HepG2 (cell line): Measurements from ENCODE around the gene SLC12A3. TPM values are rescaled to one million over a fixed set of nuclear protein-coding genes. Genes with fewer than 3 reads are reported as not detected.

Experiments used
- FOSL1 ChIP-seq: sonication (generic); formaldehyde crosslinking; IDR thresholded peaks from 2 replicates; pipeline ENCODE4 v1.9.0; 2021; ENCODE audit warnings: missing genetic modification reagents, borderline replicate concordance
- GTF3A ChIP-seq: sonication (generic); formaldehyde crosslinking; conservative IDR thresholded peaks from 2 replicates; pipeline ENCODE4 v1.4.0; 2020; ENCODE audit warnings: mild to moderate bottlenecking, missing genetic modification reagents
- MIXL1 ChIP-seq: IDR thresholded peaks from 2 replicates; pipeline ENCODE4 v1.6.1; 2016
- NKX3-1 ChIP-seq: sonication (generic); formaldehyde crosslinking; IDR thresholded peaks from 2 replicates; pipeline ENCODE4 v1.5.0; 2020; ENCODE audit warnings: missing genetic modification reagents
- NONO ChIP-seq, 2 experiments: fragments of 450-650 bp in 1 of 2; sonication (generic) in 1 of 2; formaldehyde crosslinking in 1 of 2; IDR thresholded peaks in 1 of 2; conservative IDR thresholded peaks in 1 of 2; 2 replicates each; pipeline versions ENCODE4 v1.6.1 to v1.8.0; 2017 to 2022; ENCODE audit warnings: mild to moderate bottlenecking in 1 of 2, missing genetic modification reagents in 1 of 2, moderate library complexity in 1 of 2
- RFX5 ChIP-seq: IDR thresholded peaks from 2 replicates; pipeline ENCODE4 v1.6.1; 2011; ENCODE audit warnings: low read depth, low read length, improper control_type of control experiment
- SKI ChIP-seq: fragments of 450-650 bp; IDR thresholded peaks from one replicate; pipeline ENCODE4 v1.6.1; 2018; ENCODE audit warnings: mild to moderate bottlenecking; ENCODE audit not compliant: partially characterized antibody
- SMC3 ChIP-seq: IDR thresholded peaks from 2 replicates; pipeline ENCODE4 v1.6.1; 2011; ENCODE audit warnings: low read length, improper control_type of control experiment
- SNAI1 ChIP-seq: sonication (generic); formaldehyde crosslinking; IDR thresholded peaks from 2 replicates; pipeline ENCODE4 v1.5.0; 2020; ENCODE audit warnings: mild to moderate bottlenecking, missing genetic modification reagents, borderline replicate concordance
- TAF15 ChIP-seq: fragments of 200-400 bp; formaldehyde crosslinking; IDR thresholded peaks from one replicate; pipeline ENCODE4 v1.6.1; 2018; ENCODE audit warnings: mild to moderate bottlenecking, low read depth, low read length; ENCODE audit not compliant: poor library complexity, severe bottlenecking
- TBL1XR1 ChIP-seq: fragments of 150-350 bp; IDR thresholded peaks from 2 replicates; pipeline ENCODE4 v1.6.1; 2014; ENCODE audit warnings: borderline replicate concordance, low read length; ENCODE audit not compliant: partially characterized antibody
- ZBTB3 ChIP-seq: sonication (generic); formaldehyde crosslinking; IDR thresholded peaks from 2 replicates; pipeline ENCODE4 v1.4.0; 2020; ENCODE audit warnings: low read depth, mild to moderate bottlenecking, moderate library complexity, missing genetic modification reagents, borderline replicate concordance
- ZBTB44 ChIP-seq: sonication (generic); formaldehyde crosslinking; IDR thresholded peaks from 2 replicates; pipeline ENCODE4 v1.4.0; 2020; ENCODE audit warnings: missing genetic modification reagents
- ZFP37 ChIP-seq: sonication (generic); formaldehyde crosslinking; IDR thresholded peaks from 2 replicates; pipeline ENCODE4 v1.4.0; 2020; ENCODE audit warnings: missing genetic modification reagents, borderline replicate concordance
- ZFP90 ChIP-seq: sonication (generic); formaldehyde crosslinking; IDR thresholded peaks from 2 replicates; pipeline ENCODE4 v1.8.0; 2022; ENCODE audit warnings: missing genetic modification reagents, mild to moderate bottlenecking, inconsistent platforms, borderline replicate concordance
- ZNF414 ChIP-seq: sonication (generic); formaldehyde crosslinking; IDR thresholded peaks from 2 replicates; pipeline ENCODE4 v1.5.0; 2020; ENCODE audit warnings: missing genetic modification reagents
- ZNF614 ChIP-seq: IDR thresholded peaks from 2 replicates; pipeline ENCODE4 v1.6.1; 2018; ENCODE audit warnings: missing biosample characterization, missing genetic modification reagents, inconsistent platforms, borderline replicate concordance
- ZNF772 ChIP-seq: sonication (generic); formaldehyde crosslinking; IDR thresholded peaks from 2 replicates; pipeline ENCODE4 v1.5.0; 2020; ENCODE audit warnings: mild to moderate bottlenecking, missing genetic modification reagents
- ZNF780A ChIP-seq: sonication (generic); formaldehyde crosslinking; IDR thresholded peaks from 2 replicates; pipeline ENCODE4 v1.8.0; 2022; ENCODE audit warnings: mild to moderate bottlenecking, missing genetic modification reagents, moderate library complexity
- ZNF816 ChIP-seq: sonication (generic); formaldehyde crosslinking; IDR thresholded peaks from 2 replicates; pipeline ENCODE4 v1.8.0; 2022; ENCODE audit warnings: missing genetic modification reagents, mild to moderate bottlenecking, borderline replicate concordance
- polyA plus RNA-seq, 8 experiments: library from polyadenylated mRNA; depleted of rRNA in 3 of 8; stranded (reverse) in 7 of 8; unstranded in 1 of 8; fragments of >200 nt; fragmentation: Illumina TruSeq in 4 of 8; extraction: Trizol in 4 of 8; gene quantifications; 2 replicates each; pipeline versions ENCODE4 v1.2.1 to v1.2.3, GENCODE V29; 2011 to 2016; ENCODE audit warnings: low read depth in 4 of 8, missing spikeins in 1 of 8, mixed read lengths in 1 of 8; ENCODE audit not compliant: insufficient read depth in 1 of 8
- total RNA-seq, 5 experiments: library from RNA; depleted of rRNA; stranded (reverse); fragments of >200 nt; fragmentation: Illumina TruSeq; extraction: Trizol; gene quantifications; 2 replicates each; pipeline ENCODE4 v1.2.3, GENCODE V29; 2016; ENCODE audit warnings: low read depth in 1 of 5
- TF ChIP-seq, protein P1 (sequence below): sonication (generic); formaldehyde crosslinking; IDR thresholded peaks from 2 replicates; pipeline ENCODE4 v1.8.0; 2022; ENCODE audit warnings: mild to moderate bottlenecking, missing genetic modification reagents; ENCODE audit not compliant: insufficient replicate concordance
- TF ChIP-seq, protein P2 (sequence below): sonication (generic); formaldehyde crosslinking; IDR thresholded peaks from 2 replicates; pipeline ENCODE4 v1.9.0; 2021; ENCODE audit warnings: missing genetic modification reagents, borderline replicate concordance

The SLC12A3 gene
- total and polyA plus RNA-seq, 2 of the 13 experiments (the other 11 are each of a cell fraction or from before 2014, with no cell fraction given) = 6.2 TPM; not detected in 1

- TF ChIP-seq ZNF414 (CRISPR knock-in tag) (peak; percentile 99), ZFP37 (CRISPR knock-in tag) (no peak), ZNF816 (CRISPR knock-in tag) (peak; percentile 97; the same call in 1 of the 2 replicates), ZNF780A (CRISPR knock-in tag) (peak; percentile 85), TBL1XR1 (peak; percentile 77), ZBTB3 (CRISPR knock-in tag) (0 out of 2 replicates have a peak, but pooled peaks have one; percentile 62), TAF15 (no peak), ZNF772 (CRISPR knock-in tag) (peak; percentile 96), SNAI1 (CRISPR knock-in tag) (peak; percentile 99), ZNF614 (peak; percentile 87; the same call in 1 of the 2 replicates), ZFP90 (CRISPR knock-in tag) (peak; percentile 89; the same call in 1 of the 2 replicates), ZBTB44 (CRISPR knock-in tag) (0 out of 2 replicates have a peak, but pooled peaks have one; percentile 80), SMC3 (no peak), NONO (IDR thresholded peaks at IDR 0.05) (no peak), NONO (CRISPR knock-in tag; conservative IDR thresholded peaks at IDR 0.05) (peak; percentile 98), RFX5 (peak; percentile 15; the same call in 1 of the 2 replicates), NKX3-1 (CRISPR knock-in tag) (peak; percentile 47; the same call in 1 of the 2 replicates), MIXL1 (CRISPR knock-in tag) (peak; percentile 32; the same call in 1 of the 2 replicates), GTF3A (peak; percentile 56; the same call in 1 of the 2 replicates), FOSL1 (CRISPR knock-in tag) (no peak), SKI (peak; percentile 80)
- TF ChIP-seq, protein P1, sequence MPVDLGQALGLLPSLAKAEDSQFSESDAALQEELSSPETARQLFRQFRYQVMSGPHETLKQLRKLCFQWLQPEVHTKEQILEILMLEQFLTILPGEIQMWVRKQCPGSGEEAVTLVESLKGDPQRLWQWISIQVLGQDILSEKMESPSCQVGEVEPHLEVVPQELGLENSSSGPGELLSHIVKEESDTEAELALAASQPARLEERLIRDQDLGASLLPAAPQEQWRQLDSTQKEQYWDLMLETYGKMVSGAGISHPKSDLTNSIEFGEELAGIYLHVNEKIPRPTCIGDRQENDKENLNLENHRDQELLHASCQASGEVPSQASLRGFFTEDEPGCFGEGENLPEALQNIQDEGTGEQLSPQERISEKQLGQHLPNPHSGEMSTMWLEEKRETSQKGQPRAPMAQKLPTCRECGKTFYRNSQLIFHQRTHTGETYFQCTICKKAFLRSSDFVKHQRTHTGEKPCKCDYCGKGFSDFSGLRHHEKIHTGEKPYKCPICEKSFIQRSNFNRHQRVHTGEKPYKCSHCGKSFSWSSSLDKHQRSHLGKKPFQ = peak; percentile 95
- TF ChIP-seq, protein P2, sequence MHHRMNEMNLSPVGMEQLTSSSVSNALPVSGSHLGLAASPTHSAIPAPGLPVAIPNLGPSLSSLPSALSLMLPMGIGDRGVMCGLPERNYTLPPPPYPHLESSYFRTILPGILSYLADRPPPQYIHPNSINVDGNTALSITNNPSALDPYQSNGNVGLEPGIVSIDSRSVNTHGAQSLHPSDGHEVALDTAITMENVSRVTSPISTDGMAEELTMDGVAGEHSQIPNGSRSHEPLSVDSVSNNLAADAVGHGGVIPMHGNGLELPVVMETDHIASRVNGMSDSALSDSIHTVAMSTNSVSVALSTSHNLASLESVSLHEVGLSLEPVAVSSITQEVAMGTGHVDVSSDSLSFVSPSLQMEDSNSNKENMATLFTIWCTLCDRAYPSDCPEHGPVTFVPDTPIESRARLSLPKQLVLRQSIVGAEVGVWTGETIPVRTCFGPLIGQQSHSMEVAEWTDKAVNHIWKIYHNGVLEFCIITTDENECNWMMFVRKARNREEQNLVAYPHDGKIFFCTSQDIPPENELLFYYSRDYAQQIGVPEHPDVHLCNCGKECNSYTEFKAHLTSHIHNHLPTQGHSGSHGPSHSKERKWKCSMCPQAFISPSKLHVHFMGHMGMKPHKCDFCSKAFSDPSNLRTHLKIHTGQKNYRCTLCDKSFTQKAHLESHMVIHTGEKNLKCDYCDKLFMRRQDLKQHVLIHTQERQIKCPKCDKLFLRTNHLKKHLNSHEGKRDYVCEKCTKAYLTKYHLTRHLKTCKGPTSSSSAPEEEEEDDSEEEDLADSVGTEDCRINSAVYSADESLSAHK (CRISPR knock-in tag) = no peak; the same call in 1 of the 2 replicates
Measured at GRCh38 chr16:56931892-56932720, 67.1 kb downstream of the SLC12A3 start, which contains the start of gene HERPUD1 (continued).
